Stomach (tissue), 4 donors: ENCODE data around the gene ACSF3.

Source experiments
- CTCF ChIP-seq, 7 experiments: fragments of 450-650 bp in 4 of 7; fragments of 200-600 bp in 3 of 7; sonication (generic) in 3 of 7; IDR thresholded peaks; one replicate each; pipeline ENCODE4 v1.5.1; 2016 to 2019; ENCODE audit warnings: antibody characterized with exemption in 7 of 7, control low read depth in 2 of 7, mild to moderate bottlenecking in 1 of 7
- POLR2AphosphoS5 ChIP-seq, 3 donors: sonication (generic); formaldehyde crosslinking; IDR thresholded peaks; one replicate each; pipeline ENCODE4 v1.6.1; 2016; ENCODE audit warnings: antibody characterized with exemption in 3 of 3

GRCh38 chr16:89172528-89173173, 79.0 kb downstream of the ACSF3 start:
- TF ChIP-seq CTCF (IDR thresholded peaks at IDR 0.05) (no peak), POLR2AphosphoS5 (IDR thresholded peaks at IDR 0.05) (no peak)
